Activated B cell treated with CpG ODN at 0.5 μM for 24 hours (primary cell): ENCODE measurements around the gene CIBAR2. TPM values are rescaled to one million over a fixed set of nuclear protein-coding genes. Genes with fewer than 3 reads are reported as not detected.

Experiments used
- ATAC-seq: fragments of 200-7000 bp; cut with Tn5 transposase; one replicate; pipeline ENCODE4 v1.10.0; 2021; ENCODE audit warnings: low read depth, mild to moderate bottlenecking, moderate library complexity
- CTCF ChIA-PET: fragments of 350-600 bp; sonication (Branson Sonifier 250); formaldehyde crosslinking; loops from one replicate; lab custom pipeline; 2021; ENCODE audit warnings: antibody characterized with exemption; lab: Charles Lee
- POLR2A ChIA-PET: fragments of 350-600 bp; sonication (Branson Sonifier 250); formaldehyde crosslinking; loops from one replicate; lab custom pipeline; 2021; ENCODE audit warnings: antibody characterized with exemption; lab: Charles Lee
- DNase-seq: peaks from one replicate; pipeline ENCODE4 v3.0.0; 2022
- H3K27ac Mint-ChIP-seq: one replicate; pipeline ENCODE4 v1.8.0; 2020; ENCODE audit warnings: mixed read lengths
- H3K27me3 Mint-ChIP-seq: one replicate; pipeline ENCODE4 v1.8.0; 2021; ENCODE audit warnings: mixed read lengths
- H3K36me3 Mint-ChIP-seq: one replicate; pipeline ENCODE4 v1.8.0; 2021; ENCODE audit warnings: low read depth, mixed read lengths
- H3K4me1 Mint-ChIP-seq: one replicate; pipeline ENCODE4 v1.8.0; 2021; ENCODE audit warnings: mixed read lengths
- H3K4me3 Mint-ChIP-seq: one replicate; pipeline ENCODE4 v1.8.0; 2020; ENCODE audit warnings: mild to moderate bottlenecking, mixed read lengths
- H3K9me3 Mint-ChIP-seq: one replicate; pipeline ENCODE4 v1.8.0; 2020; ENCODE audit warnings: mixed read lengths
- CTCF ChIP-seq: fragments of 200-600 bp; IDR thresholded peaks from one replicate; pipeline ENCODE4 v1.8.0; 2022; ENCODE audit warnings: antibody characterized with exemption, mild to moderate bottlenecking
- intact Hi-C: fragments of 100-400 bp; cut with micrococcal nuclease; formaldehyde crosslinking; loops from one replicate; pipeline ENCODE4 v1.15.1; 2024
- total RNA-seq: library from RNA; stranded (reverse); gene quantifications from 2 replicates; pipeline ENCODE4 v1.2.3, GENCODE V29; 2022

The CIBAR2 gene
- total RNA-seq, 1 donor from 2014 or later: not detected

GRCh38 chr16:85148931-85149330 is 36.7 kb upstream of the CIBAR2 start:
- Mint-ChIP-seq H3K4me1 (no peaks in the 10 kb centered on the region), H3K36me3 (no peaks in the 10 kb centered on the region), H3K9me3 (no peaks in the 10 kb centered on the region), H3K27ac (no peak overlapping the region), H3K4me3 (no peak overlapping the region), H3K27me3 (peaks cover 12% of the 10 kb centered on the region)
- ChIA-PET POLR2A (no interaction called here), CTCF (no interaction called here)
- intact Hi-C loops: no loop called here
- DNase-seq (no peak), ATAC-seq (no peak)
- no peak for TF ChIP-seq CTCF

- CTCF ChIA-PET: no interaction called here
Observed at GRCh38 chr16:85146922-85147651, 34.8 kb upstream of the CIBAR2 start.

GRCh38 chr16:85146532-85146797 is 34.2 kb upstream of the CIBAR2 start:
- Mint-ChIP-seq H3K27ac (no peak overlapping the region), H3K9me3 (no peaks in the 10 kb centered on the region), H3K36me3 (no peaks in the 10 kb centered on the region), H3K4me1 (no peaks in the 10 kb centered on the region), H3K27me3 (peaks cover 17% of the 10 kb centered on the region), H3K4me3 (no peak overlapping the region)
- DNase-seq: no peak
- CTCF ChIA-PET: no interaction called here
- POLR2A ChIA-PET: no interaction called here
- no peak for ATAC-seq
- no peak for TF ChIP-seq CTCF
- intact Hi-C loops: no loop called here

More at GRCh38 chr16:85146922-85147651, 34.8 kb upstream of the CIBAR2 start:
- H3K36me3 Mint-ChIP-seq: no peaks in the 10 kb centered on the region
- POLR2A ChIA-PET: no interaction called here
- H3K4me3 Mint-ChIP-seq: no peak overlapping the region
- intact Hi-C loops: no loop called here
- ATAC-seq: no peak
- H3K9me3 Mint-ChIP-seq: no peaks in the 10 kb centered on the region
- DNase-seq: no peak
- TF ChIP-seq CTCF: no peak
- no peak overlapping the region for H3K27ac Mint-ChIP-seq
- no peaks in the 10 kb centered on the region for H3K4me1 Mint-ChIP-seq
- peaks cover 15% of the 10 kb centered on the region for H3K27me3 Mint-ChIP-seq

GRCh38 chr16:85145734-85146531 is 33.7 kb upstream of the CIBAR2 start:
- Mint-ChIP-seq H3K27ac (no peak overlapping the region), H3K9me3 (no peaks in the 10 kb centered on the region), H3K27me3 (peaks cover 17% of the 10 kb centered on the region), H3K36me3 (no peaks in the 10 kb centered on the region), H3K4me1 (no peaks in the 10 kb centered on the region), H3K4me3 (no peak overlapping the region)
- intact Hi-C loops: no loop called here
- no peak for DNase-seq
- ChIA-PET POLR2A (no interaction called here), CTCF (no interaction called here)
- no peak for ATAC-seq
- TF ChIP-seq CTCF: no peak

- ChIA-PET CTCF (no interaction called here), POLR2A (no interaction called here)
- intact Hi-C loops: no loop called here
Observed at GRCh38 chr16:85145188-85145587, 32.9 kb upstream of the CIBAR2 start.

More at GRCh38 chr16:85145188-85145587, 32.9 kb upstream of the CIBAR2 start:
- Mint-ChIP-seq H3K4me3 (no peak overlapping the region), H3K27ac (no peak overlapping the region), H3K36me3 (no peaks in the 10 kb centered on the region), H3K27me3 (peaks cover 17% of the 10 kb centered on the region), H3K4me1 (no peaks in the 10 kb centered on the region), H3K9me3 (no peaks in the 10 kb centered on the region)
- no peak for TF ChIP-seq CTCF
- no peak for ATAC-seq
- no peak for DNase-seq
